T-helper 22 cell (primary cell): ENCODE data around the gene MED25.
"Not testable (repeated sequence)": the region's sequence is repeated elsewhere in the genome, so short reads cannot be mapped to it uniquely, and the experiment has no call there.

ENCODE experiments used
- DNase-seq: peaks from one replicate; pipeline ENCODE4 v3.0.0-alpha.2; 2020; ENCODE audit warnings: low read depth

The MED25 gene

DNA sequence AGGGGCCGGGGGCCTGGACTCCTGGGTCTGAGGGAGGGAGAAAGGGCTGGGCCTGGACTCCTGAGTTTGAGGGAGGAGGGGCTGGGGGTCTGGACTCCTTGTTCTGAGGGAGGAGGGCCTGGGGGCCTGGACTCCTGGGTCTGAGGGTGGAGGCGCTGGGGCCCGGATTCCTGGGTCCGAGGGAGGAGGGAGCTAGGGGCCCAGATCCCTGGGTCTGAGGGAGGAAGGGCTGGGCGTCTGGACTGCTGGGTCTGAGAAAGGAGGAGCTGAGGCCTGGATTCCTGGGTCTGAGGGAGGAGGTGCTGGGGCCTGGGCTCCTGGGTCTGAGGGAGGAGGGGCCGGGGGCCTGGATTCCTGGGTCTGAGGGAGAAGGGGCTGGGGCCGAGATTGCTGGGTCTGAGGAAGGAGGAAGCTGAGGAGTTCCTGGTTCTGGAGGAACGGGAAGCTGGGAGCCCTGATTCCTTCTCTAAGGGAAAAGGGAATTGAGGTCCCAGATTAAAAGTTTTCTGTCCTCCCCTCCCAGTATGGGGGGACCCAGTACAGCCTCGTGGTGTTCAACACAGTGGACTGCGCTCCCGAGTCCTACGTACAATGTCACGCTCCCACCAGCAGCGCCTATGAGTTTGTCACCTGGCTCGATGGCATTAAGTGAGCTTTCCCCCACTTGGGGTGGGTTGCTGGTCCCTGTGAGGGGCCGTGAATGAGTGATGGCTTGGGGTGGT lies 721 bp downstream of the MED25 start:
- DNase-seq: no peak

DNA sequence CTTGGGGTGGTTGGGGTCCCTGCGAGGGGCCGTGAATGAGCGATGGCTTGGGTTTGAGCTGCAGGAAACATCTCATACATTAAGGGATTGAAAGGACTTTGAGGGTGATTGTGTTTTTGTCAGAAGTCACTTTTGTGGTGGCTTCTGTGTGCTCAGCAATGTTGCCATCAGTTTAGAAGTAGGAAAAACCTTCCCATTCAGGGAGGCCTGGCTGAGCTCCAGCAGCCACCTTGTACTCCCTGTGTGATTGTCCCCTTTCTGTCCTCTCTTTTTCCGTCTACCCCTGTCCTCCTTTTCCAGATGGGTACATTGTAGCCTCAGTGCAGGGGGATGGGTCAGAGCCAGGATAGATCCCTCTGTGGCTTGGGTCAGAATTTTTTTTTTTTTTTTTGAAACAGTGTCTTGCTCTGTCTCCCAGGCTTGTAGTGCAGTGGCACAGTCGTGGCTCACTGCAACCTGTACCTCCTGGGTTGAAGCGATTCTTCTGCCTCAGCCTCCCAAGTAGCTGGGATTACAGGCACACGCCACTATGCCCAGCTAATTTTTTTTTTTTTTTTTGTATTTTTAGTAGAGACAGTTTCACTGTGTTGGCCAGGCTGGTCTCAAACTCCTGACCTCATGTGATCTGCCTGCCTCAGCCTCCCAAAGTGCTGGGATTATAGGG lies 1.5 kb downstream of the MED25 start:
- not testable (repeated sequence) for DNase-seq

GRCh38 chr19:49820125-49820524 lies 2.0 kb downstream of the MED25 start:
- no peak for DNase-seq

GRCh38 chr19:49823472-49823871 lies 5.4 kb downstream of the MED25 start:
- DNase-seq: no peak

DNA sequence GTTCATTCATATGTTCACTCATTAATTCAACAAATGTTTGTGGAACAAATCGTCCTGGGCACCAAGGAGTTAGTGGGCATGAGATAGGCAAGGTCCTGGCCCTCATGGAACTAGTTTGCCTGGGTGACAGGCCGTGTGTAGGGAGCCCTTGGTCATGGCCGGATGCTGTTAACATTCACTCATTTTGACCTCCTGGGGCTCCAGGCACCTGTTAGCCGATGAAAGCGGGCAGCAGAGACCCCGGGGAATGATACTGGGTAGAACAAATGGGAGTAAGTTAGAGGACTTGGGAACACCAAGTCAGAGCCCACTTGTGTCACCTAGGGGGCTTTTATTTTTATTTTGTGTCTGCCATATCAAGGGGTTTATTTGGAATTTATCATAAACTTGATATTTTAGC lies 6.6 kb downstream of the MED25 start:
- DNase-seq: no peak

- DNase-seq: no peak
Measured at GRCh38 chr19:49827034-49827433, 8.9 kb downstream of the MED25 start.

- DNase-seq: no peak
Measured at GRCh38 chr19:49829200-49829599, 11.1 kb downstream of the MED25 start.

DNA sequence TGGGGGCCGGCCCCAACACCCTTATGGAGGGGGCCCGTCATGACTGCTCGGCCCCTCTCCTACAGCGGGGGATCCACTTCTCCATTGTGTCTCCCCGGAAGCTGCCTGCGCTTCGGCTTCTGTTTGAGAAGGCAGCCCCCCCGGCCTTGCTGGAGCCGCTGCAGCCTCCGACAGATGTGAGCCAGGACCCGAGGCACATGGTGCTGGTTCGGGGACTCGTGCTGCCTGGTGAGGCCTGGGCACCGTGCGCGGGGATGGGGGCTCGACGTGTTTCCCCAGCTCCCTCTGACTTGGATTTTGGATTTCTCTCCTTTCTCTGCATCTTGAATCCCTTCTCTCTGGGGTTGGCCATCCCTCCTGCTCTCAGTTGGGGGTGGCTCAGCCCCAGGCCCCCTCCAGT lies 11.6 kb downstream of the MED25 start:
- no peak for DNase-seq

DNA sequence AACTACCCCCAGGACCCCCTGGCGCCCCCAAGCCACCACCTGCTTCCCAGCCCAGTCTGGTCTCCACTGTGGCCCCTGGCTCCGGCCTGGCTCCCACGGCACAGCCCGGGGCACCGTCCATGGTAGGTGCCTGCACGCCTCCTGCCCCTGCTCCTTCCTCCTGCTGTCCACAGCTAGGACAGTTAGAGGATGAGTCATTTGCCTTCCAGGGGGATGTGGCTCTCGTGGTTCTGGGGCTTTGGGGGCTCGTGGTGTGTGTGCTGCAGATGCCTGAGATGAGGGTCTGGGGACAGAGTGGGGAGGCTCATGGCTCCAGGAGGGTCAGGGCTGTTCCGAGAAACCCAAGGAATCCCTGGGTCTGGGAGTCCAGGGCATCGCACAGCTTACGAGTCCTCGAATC lies 12.7 kb downstream of the MED25 start:
- no peak for DNase-seq

DNA sequence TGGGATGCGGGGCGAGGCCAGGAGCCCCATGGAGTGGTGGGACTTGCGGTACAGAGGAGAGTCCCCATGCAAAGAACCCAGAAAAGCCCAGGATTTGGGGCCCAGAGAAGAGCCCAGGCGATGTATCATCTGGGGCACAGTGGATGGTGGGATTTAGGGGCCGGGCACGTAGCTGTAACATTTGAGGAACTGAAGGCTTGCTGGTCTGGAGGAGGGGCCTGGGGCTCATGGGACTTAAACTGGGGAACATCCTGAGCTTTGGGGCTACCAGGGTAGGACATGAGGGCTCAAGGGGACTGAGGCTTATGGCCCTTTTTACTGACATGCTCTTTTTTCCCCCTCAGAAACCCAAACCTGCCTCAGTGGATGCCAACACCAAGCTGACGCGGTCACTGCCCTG lies 13.5 kb downstream of the MED25 start:
- no peak for DNase-seq

GRCh38 chr19:49832556-49832955 lies 14.5 kb downstream of the MED25 start:
- no peak for DNase-seq

DNA sequence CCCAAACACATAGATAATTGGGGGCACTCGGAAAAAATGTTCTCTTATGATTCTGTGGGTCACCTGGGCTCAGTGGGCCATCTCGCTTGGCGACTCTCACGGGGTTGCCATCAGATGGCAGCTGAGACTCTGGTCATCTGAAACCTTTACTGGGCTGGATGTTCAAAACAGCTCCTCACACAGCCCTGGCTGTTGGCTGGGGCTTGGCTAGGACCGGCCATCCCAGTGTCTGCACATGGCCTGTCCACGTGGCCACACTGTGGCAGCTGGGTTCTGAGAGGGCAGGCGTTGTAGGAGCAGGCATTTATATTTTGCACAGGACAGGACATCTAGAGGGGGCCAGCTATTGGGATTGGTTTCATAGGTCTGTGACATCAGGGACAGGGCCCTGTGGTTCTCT lies 15.5 kb downstream of the MED25 start:
- DNase-seq: no peak

DNA sequence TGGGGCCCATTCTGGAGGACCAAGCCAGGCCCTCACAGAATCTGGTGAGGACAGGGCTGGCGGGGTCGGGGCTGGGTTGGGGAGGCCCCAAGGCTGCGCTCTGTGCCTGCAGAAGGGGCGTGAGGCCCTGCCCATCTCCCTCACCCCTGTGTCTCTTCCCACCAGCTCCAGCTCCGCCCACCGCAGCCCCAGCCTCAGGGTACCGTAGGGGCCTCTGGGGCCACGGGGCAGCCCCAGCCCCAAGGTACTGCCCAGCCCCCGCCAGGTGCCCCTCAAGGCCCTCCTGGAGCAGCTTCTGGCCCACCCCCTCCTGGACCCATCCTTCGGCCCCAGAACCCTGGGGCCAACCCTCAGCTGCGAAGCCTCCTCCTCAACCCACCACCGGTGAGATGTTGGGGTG lies 17.5 kb downstream of the MED25 start:
- no peak for DNase-seq

GRCh38 chr19:49836176-49837008 lies 18.3 kb downstream of the MED25 start:
- DNase-seq: no peak

- DNase-seq: no peak
Measured at GRCh38 chr19:49837009-49837310, 18.9 kb downstream of the MED25 start.

DNA sequence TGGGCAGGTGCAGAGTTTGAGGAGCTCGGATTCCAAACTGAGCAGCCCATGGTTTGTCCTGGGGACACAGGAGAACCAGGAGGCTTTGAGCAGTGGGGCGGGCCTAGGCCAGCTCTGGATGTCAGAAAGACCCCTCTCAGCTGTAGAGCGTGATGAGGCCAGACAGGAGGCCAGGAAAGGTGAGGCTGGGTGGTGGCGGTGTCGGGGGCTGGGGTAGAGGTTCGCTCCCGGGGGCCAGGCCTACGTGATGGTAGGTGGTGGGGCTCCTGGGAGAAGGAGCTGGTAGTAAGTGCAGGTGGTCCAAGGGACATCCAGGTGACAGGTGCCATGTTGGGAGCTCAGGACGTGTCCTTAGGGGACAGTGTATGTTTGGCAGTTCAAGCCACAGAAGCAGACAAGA lies 19.3 kb downstream of the MED25 start:
- no peak for DNase-seq

- no peak for DNase-seq
Measured at GRCh38 chr19:49838885-49839588, 20.9 kb downstream of the MED25 start.

- DNase-seq: no peak
Measured at GRCh38 chr19:49839713-49840112, 21.6 kb downstream of the MED25 start.

DNA sequence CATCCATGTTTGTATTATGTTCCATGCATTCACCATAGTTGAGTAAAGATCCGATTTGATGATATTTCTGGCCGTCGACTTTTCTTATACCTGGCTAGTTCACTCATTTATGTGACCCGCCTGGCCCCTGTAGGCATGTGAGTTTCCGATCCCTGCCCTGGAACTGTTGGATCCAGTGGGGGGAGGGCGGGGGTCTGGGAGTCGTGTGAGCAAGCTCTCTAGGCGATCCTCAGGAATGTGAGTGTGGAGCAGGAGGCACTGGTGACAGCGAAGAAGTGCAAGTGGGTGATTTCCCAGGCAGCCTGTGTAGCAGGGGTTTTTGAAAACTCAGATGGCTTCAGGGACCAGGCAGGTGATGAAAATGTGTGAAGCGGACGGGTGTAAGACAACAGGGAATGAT lies 22.2 kb downstream of the MED25 start:
- no peak for DNase-seq

DNA sequence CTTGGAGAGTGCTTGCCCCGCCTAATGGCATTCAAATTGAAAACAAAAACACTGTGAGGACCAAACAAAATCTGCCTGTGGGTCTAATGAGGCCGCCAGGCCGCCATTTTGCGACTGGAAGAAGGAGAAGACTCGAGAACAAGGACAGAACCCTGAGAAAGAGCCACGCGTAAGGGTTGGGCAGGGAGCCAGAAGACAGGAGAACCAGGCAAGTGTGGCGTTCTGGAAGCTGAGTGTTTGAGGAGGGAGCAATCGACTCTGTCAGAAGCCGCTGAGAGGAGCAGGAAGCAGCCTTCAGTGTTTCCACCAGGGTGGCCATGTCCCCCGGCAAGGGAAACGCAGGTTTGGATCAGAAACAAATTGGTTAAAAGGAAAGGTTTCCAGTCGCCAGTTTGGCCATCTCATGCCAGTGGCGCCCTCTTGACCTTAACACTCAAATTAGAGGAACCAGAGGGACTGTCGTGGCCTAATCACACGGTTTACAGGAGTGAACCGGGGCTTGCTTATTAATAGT lies 22.7 kb downstream of the MED25 start:
- DNase-seq: no peak

GRCh38 chr19:49843265-49843664 lies 25.2 kb downstream of the MED25 start:
- DNase-seq: no peak
